Esophagus squamous epithelium (tissue), 5 donors: ENCODE measurements around the gene STX8. TPM values are rescaled to one million over a fixed set of nuclear protein-coding genes. Genes with fewer than 3 reads are reported as not detected.
"Not testable (repeated sequence)": the region's sequence is repeated elsewhere in the genome, so short reads cannot be mapped to it uniquely, and the experiment has no call there.

Experiments
- DNase-seq: peaks from one replicate; lab custom pipeline; 2025; lab: John Stamatoyannopoulos, UW
- H3K27ac ChIP-seq, 4 donors: fragments of 200-600 bp; sonication (generic); one replicate each; pipeline ENCODE4 v1.5.1; 2016 to 2019; ENCODE audit warnings: mild to moderate bottlenecking in 1 of 4
- H3K27me3 ChIP-seq, 4 donors: fragments of 200-600 bp; sonication (generic); 1 replicate in 3 of 4; 2 replicates in 1 of 4; pipeline versions ENCODE4 v1.5.1 to v1.6.0; 2017 to 2021; ENCODE audit warnings: antibody characterized with exemption in 1 of 4
- H3K36me3 ChIP-seq, 3 donors: fragments of 200-600 bp; sonication (generic); one replicate each; pipeline ENCODE4 v1.5.1; 2016 to 2019
- H3K4me1 ChIP-seq, 3 donors: fragments of 200-600 bp; sonication (generic); one replicate each; pipeline ENCODE4 v1.5.1; 2017 to 2019
- H3K4me3 ChIP-seq, 4 donors: fragments of 200-600 bp; sonication (generic); 1 replicate in 3 of 4; 2 replicates in 1 of 4; pipeline ENCODE4 v1.5.1; 2016 to 2019; ENCODE audit warnings: mild to moderate bottlenecking in 2 of 4, moderate library complexity in 1 of 4
- H3K9me3 ChIP-seq, 3 donors: fragments of 200-600 bp; sonication (generic); one replicate each; pipeline ENCODE4 v1.5.1; 2016 to 2019
- CTCF ChIP-seq, 6 experiments: fragments of 450-650 bp in 4 of 6; fragments of 200-600 bp in 2 of 6; sonication (generic) in 2 of 6; IDR thresholded peaks; one replicate each; pipeline ENCODE4 v1.5.1; 2016 to 2019; ENCODE audit warnings: antibody characterized with exemption in 6 of 6, mild to moderate bottlenecking in 4 of 6, moderate library complexity in 4 of 6
- POLR2A ChIP-seq, 4 donors: fragments of 450-650 bp; IDR thresholded peaks; one replicate each; pipeline ENCODE4 v1.6.1; 2017; ENCODE audit warnings: antibody characterized with exemption in 4 of 4, mild to moderate bottlenecking in 4 of 4, moderate library complexity in 3 of 4
- WGBS, 2 donors: methylation state at CpG; one replicate each; pipeline ENCODE4 v1.1.5; 2018; 5-methylcytosine and 5-hydroxymethylcytosine counted together
- intact Hi-C: fragments of 100-400 bp; cut with DNase I; formaldehyde crosslinking; loops from one replicate; pipeline ENCODE4 v1.15.0; 2022
- total RNA-seq, 4 donors: library from RNA; depleted of rRNA; stranded (reverse); fragments of >200 nt; gene quantifications; one replicate each; pipeline ENCODE4 v1.1.0, GENCODE V29; 2016
- donor health status: DM: yes; HTN: yes; CAD: no.

Gene STX8
- total RNA-seq, 4 donors from 2014 or later: 31.8 to 66.4 (median 46.5) TPM

GRCh38 chr17:9342225-9342624, 233.4 kb downstream of the STX8 start:
- Histone ChIP-seq H3K9me3 (no peaks in the 10 kb centered on the region), H3K4me3 (no peak overlapping the region), H3K36me3 (no peaks in the 10 kb centered on the region), H3K27me3 (no peaks in the 10 kb centered on the region), H3K4me1 (no peaks in the 10 kb centered on the region), H3K27ac (no peak overlapping the region)
- no peak for DNase-seq
- TF ChIP-seq POLR2A (IDR thresholded peaks at IDR 0.05) (no peak), CTCF (IDR thresholded peaks at IDR 0.05) (no peak)
- intact Hi-C loops: no loop called here
- WGBS, 2 donors: 83 to 88% methylated on average over 5 to 6 of the region's 8 CpGs

- Histone ChIP-seq H3K4me3 (no peak overlapping the region), H3K27ac (no peak overlapping the region), H3K4me1 (no peaks in the 10 kb centered on the region), H3K9me3 (peaks cover 0 to 8% (median 4%) of the 10 kb centered on the region in 3 donors), H3K36me3 (no peaks in the 10 kb centered on the region), H3K27me3 (no peaks in the 10 kb centered on the region)
- 62 to 74% methylated on average over 7 of the region's 7 CpGs for WGBS, 2 donors
- TF ChIP-seq POLR2A (IDR thresholded peaks at IDR 0.05) (no peak), CTCF (IDR thresholded peaks at IDR 0.05) (no peak)
- intact Hi-C loops: no loop called here
- no peak for DNase-seq
These were observed 235.7 kb downstream of the STX8 start for GRCh38 chr17:9339958-9340357.

- 79 to 82% methylated on average over 7 to 9 of the region's 10 CpGs for WGBS, 2 donors
- H3K36me3 ChIP-seq, intact Hi-C loops: not testable (repeated sequence)
These were observed 236.1 kb downstream of the STX8 start for GRCh38 chr17:9339482-9339881.

GRCh38 chr17:9336817-9337216, 238.8 kb downstream of the STX8 start:
- DNase-seq: no peak
- H3K27me3 ChIP-seq: no peaks in the 10 kb centered on the region
- 57 to 61% methylated on average over 2 of the region's 2 CpGs for WGBS, 2 donors
- TF ChIP-seq CTCF (IDR thresholded peaks at IDR 0.05) (no peak), POLR2A (IDR thresholded peaks at IDR 0.05) (no peak)
- no peaks in the 10 kb centered on the region for H3K36me3 ChIP-seq
- H3K27ac ChIP-seq: no peak overlapping the region
- H3K9me3 ChIP-seq: peaks cover 0 to 17% (median 11%) of the 10 kb centered on the region in 3 donors
- intact Hi-C loops: no loop called here
- no peak overlapping the region for H3K4me3 ChIP-seq
- H3K4me1 ChIP-seq: no peaks in the 10 kb centered on the region

More at GRCh38 chr17:9339482-9339881, 236.1 kb downstream of the STX8 start:
- peaks cover 0 to 13% (median 9%) of the 10 kb centered on the region in 3 donors for H3K9me3 ChIP-seq
- H3K27ac ChIP-seq, H3K4me1 ChIP-seq, H3K4me3 ChIP-seq, H3K27me3 ChIP-seq, DNase-seq: not testable (repeated sequence)

GRCh38 chr17:9334536-9335446, 240.8 kb downstream of the STX8 start:
- H3K9me3 ChIP-seq: peaks cover 0 to 17% (median 11%) of the 10 kb centered on the region in 3 donors
- intact Hi-C loops: no loop called here
- DNase-seq: no peak
- no peak overlapping the region for H3K4me3 ChIP-seq
- no peaks in the 10 kb centered on the region for H3K4me1 ChIP-seq
- H3K36me3 ChIP-seq: no peaks in the 10 kb centered on the region
- WGBS, 2 donors: 81 to 95% methylated on average over 10 of the region's 10 CpGs
- H3K27me3 ChIP-seq: no peaks in the 10 kb centered on the region
- TF ChIP-seq CTCF (IDR thresholded peaks at IDR 0.05): no peak
- no peak for TF ChIP-seq POLR2A (IDR thresholded peaks at IDR 0.05)
- no peak overlapping the region for H3K27ac ChIP-seq
